ENCODE data around the gene TEDDM1.
"Not testable (repeated sequence)": the region's sequence is repeated elsewhere in the genome, so short reads cannot be mapped to it uniquely, and the experiment has no call there.

The TEDDM1 gene

GRCh38 chr1:182383037-182383661 is 17.3 kb downstream of the TEDDM1 start:
- no peak overlapping the region for H3K4me3 ChIP-seq (ENCODE audit: low read depth, low read length)
- no peak for DNase-seq (ENCODE audit: low read depth)
- TF ChIP-seq CTCF (IDR thresholded peaks at IDR 0.05; ENCODE audit: insufficient read depth, low read depth, low read length, missing control alignments): no peak

GRCh38 chr1:182381962-182382819 is 18.3 kb downstream of the TEDDM1 start:
- no peak for TF ChIP-seq CTCF (IDR thresholded peaks at IDR 0.05; ENCODE audit: insufficient read depth, low read depth, low read length, missing control alignments)
- H3K4me3 ChIP-seq (ENCODE audit: low read depth, low read length): no peak overlapping the region
- no peak for DNase-seq (ENCODE audit: low read depth)

DNA sequence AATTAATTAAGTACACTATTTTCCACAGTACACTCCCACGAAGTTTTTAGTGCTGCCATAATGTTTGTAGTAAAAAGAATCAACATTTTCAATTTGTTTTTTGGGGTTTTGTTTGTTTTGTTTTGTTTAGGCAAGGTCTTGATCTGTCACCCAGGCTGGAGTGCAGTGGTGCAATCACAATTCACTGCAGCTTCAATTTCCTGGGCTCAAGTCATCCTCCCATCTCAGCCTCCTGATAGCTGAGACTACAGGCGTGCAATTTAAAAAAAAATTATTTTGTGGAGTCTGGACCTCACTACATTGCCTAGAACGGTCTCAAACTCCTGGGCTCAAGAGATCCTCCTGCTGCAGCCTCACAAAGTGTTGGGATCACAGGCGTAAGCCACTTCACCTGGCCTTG is 20.3 kb downstream of the TEDDM1 start:
- no peak for TF ChIP-seq CTCF (IDR thresholded peaks at IDR 0.05; ENCODE audit: insufficient read depth, low read depth, low read length, missing control alignments)
- no peak for DNase-seq (ENCODE audit: low read depth)
- H3K4me3 ChIP-seq (ENCODE audit: low read depth, low read length): no peak overlapping the region

- DNase-seq (ENCODE audit: low read depth): not testable (repeated sequence)
Measured at GRCh38 chr1:182379781-182380180, 20.7 kb downstream of the TEDDM1 start.

GRCh38 chr1:182376936-182377574 is 23.4 kb downstream of the TEDDM1 start:
- H3K4me3 ChIP-seq (ENCODE audit: low read depth, low read length): no peak overlapping the region
- TF ChIP-seq CTCF (IDR thresholded peaks at IDR 0.05; ENCODE audit: insufficient read depth, low read depth, low read length, missing control alignments): no peak
- DNase-seq (ENCODE audit: low read depth): no peak

More at GRCh38 chr1:182379781-182380180, 20.7 kb downstream of the TEDDM1 start:
- not testable (repeated sequence) for H3K4me3 ChIP-seq (ENCODE audit: low read depth, low read length)

GRCh38 chr1:182374101-182374834 is 26.2 kb downstream of the TEDDM1 start:
- DNase-seq (ENCODE audit: low read depth): no peak
- no peak overlapping the region for H3K4me3 ChIP-seq (ENCODE audit: low read depth, low read length)
- no peak for TF ChIP-seq CTCF (IDR thresholded peaks at IDR 0.05; ENCODE audit: insufficient read depth, low read depth, low read length, missing control alignments)

DNA sequence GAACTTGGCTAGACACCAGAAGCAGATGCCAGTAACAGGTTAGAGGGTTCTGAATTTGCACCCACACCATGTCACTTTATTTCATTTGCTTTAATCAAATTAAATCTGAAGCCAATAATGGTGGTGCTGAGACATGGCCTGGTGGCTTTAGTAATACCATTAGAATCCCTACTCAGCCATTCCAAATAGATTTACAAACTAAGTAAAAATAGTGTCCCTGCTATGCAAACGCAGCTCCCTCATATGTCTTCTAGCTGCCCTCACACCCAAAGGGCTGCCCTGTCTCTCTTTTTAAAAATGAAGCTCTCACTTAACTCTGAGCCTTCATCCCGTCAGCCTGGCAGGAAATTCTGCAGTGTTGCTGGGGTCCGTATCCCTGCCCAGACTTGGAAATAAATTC is 29.9 kb downstream of the TEDDM1 start:
- DNase-seq (ENCODE audit: low read depth): no peak
- H3K4me3 ChIP-seq (ENCODE audit: low read depth, low read length): no peak overlapping the region
- no peak for TF ChIP-seq CTCF (IDR thresholded peaks at IDR 0.05; ENCODE audit: insufficient read depth, low read depth, low read length, missing control alignments)
